ENCODE measurements around the gene OTUD7B. TPM values are rescaled to one million over a fixed set of nuclear protein-coding genes. Genes with fewer than 3 reads are reported as not detected.

OTUD7B gene
- total RNA-seq, 1 experiment from 2014 or later = 19.0 TPM

- POLR2A ChIA-PET (ENCODE audit: low non-redundant PET) = no interaction called here
- intact Hi-C loops (cut with micrococcal nuclease; ENCODE audit: unreplicated experiment) = no loop called here
- H3K27ac ChIP-seq (ENCODE audit: low read depth, low read length, poor library complexity, severe bottlenecking) = no peak overlapping the region
- no TSS peak for BruUV-seq (replicated peaks)
- H3K4me3 ChIP-seq (ENCODE audit: low read depth, low read length, poor library complexity, severe bottlenecking) = no peak overlapping the region
- no peak for DNase-seq (ENCODE audit: low spot score)
- CTCF ChIA-PET = no interaction called here
- no peak for TF ChIP-seq EZH2 (IDR thresholded peaks at IDR 0.05; ENCODE audit: borderline replicate concordance, low read depth, low read length, poor library complexity, severe bottlenecking)
- TF ChIP-seq, protein P1, sequence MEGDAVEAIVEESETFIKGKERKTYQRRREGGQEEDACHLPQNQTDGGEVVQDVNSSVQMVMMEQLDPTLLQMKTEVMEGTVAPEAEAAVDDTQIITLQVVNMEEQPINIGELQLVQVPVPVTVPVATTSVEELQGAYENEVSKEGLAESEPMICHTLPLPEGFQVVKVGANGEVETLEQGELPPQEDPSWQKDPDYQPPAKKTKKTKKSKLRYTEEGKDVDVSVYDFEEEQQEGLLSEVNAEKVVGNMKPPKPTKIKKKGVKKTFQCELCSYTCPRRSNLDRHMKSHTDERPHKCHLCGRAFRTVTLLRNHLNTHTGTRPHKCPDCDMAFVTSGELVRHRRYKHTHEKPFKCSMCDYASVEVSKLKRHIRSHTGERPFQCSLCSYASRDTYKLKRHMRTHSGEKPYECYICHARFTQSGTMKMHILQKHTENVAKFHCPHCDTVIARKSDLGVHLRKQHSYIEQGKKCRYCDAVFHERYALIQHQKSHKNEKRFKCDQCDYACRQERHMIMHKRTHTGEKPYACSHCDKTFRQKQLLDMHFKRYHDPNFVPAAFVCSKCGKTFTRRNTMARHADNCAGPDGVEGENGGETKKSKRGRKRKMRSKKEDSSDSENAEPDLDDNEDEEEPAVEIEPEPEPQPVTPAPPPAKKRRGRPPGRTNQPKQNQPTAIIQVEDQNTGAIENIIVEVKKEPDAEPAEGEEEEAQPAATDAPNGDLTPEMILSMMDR (conservative IDR thresholded peaks at IDR 0.05; ENCODE audit: low read depth, low read length) = no peak
- H3K27me3 ChIP-seq (replicated peaks; ENCODE audit: insufficient read depth, low read depth, low read length, poor library complexity) = no peaks in the 10 kb centered on the region
- peaks cover 6% of the 10 kb centered on the region for H3K36me3 ChIP-seq (ENCODE audit: insufficient read depth, low read length, poor library complexity, severe bottlenecking)
- H3K4me1 ChIP-seq (ENCODE audit: insufficient read depth, low read length, poor library complexity, severe bottlenecking) = no peaks in the 10 kb centered on the region
- H3K9me3 ChIP-seq (ENCODE audit: low read depth, low read length, poor library complexity, severe bottlenecking) = no peaks in the 10 kb centered on the region
Measured at GRCh38 chr1:149995927-149996326, 14.6 kb downstream of the OTUD7B start.

- TF ChIP-seq, protein P1 (conservative IDR thresholded peaks at IDR 0.05; ENCODE audit: low read depth, low read length) = no peak
- TF ChIP-seq EZH2 (IDR thresholded peaks at IDR 0.05; ENCODE audit: borderline replicate concordance, low read depth, low read length, poor library complexity, severe bottlenecking) = no peak
- Histone ChIP-seq H3K36me3 (ENCODE audit: insufficient read depth, low read length, poor library complexity, severe bottlenecking) (no peaks in the 10 kb centered on the region), H3K4me3 (ENCODE audit: low read depth, low read length, poor library complexity, severe bottlenecking) (no peak overlapping the region), H3K4me1 (ENCODE audit: insufficient read depth, low read length, poor library complexity, severe bottlenecking) (no peaks in the 10 kb centered on the region), H3K27ac (ENCODE audit: low read depth, low read length, poor library complexity, severe bottlenecking) (no peak overlapping the region), H3K27me3 (replicated peaks; ENCODE audit: insufficient read depth, low read depth, low read length, poor library complexity) (no peaks in the 10 kb centered on the region), H3K9me3 (ENCODE audit: low read depth, low read length, poor library complexity, severe bottlenecking) (no peaks in the 10 kb centered on the region)
- intact Hi-C loops (cut with micrococcal nuclease; ENCODE audit: unreplicated experiment) = no loop called here
- DNase-seq (ENCODE audit: low spot score) = no peak
- no TSS peak for BruUV-seq (replicated peaks)
- CTCF ChIA-PET = no interaction called here
- POLR2A ChIA-PET (ENCODE audit: low non-redundant PET) = no interaction called here
Measured at GRCh38 chr1:149993764-149994163, 16.8 kb downstream of the OTUD7B start.

DNA sequence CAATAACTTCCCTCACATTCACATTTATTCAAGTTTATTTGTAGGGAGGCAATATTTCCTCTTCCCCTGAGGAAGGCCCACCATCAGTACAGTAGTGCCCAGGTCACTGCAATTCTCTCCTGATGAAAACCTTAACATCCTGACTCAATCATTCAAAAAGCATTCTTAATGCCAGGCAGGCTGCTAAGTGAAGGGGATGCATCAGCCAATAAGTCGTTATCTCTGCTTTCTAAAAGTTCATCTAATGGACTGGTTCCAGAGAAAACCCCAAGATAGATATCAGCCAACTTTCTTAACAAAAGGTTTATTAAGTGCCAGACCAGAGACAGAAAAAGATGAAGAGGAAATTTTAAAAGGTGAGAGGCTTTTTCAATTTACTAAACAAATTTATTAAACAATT, 17.3 kb downstream of the OTUD7B start:
- Histone ChIP-seq H3K27ac (ENCODE audit: low read depth, low read length, poor library complexity, severe bottlenecking) (no peak overlapping the region), H3K4me3 (ENCODE audit: low read depth, low read length, poor library complexity, severe bottlenecking) (no peak overlapping the region), H3K9me3 (ENCODE audit: low read depth, low read length, poor library complexity, severe bottlenecking) (no peaks in the 10 kb centered on the region), H3K36me3 (ENCODE audit: insufficient read depth, low read length, poor library complexity, severe bottlenecking) (no peaks in the 10 kb centered on the region), H3K4me1 (ENCODE audit: insufficient read depth, low read length, poor library complexity, severe bottlenecking) (no peaks in the 10 kb centered on the region), H3K27me3 (replicated peaks; ENCODE audit: insufficient read depth, low read depth, low read length, poor library complexity) (no peaks in the 10 kb centered on the region)
- ChIA-PET CTCF (no interaction called here), POLR2A (ENCODE audit: low non-redundant PET) (no interaction called here)
- no TSS peak for BruUV-seq (replicated peaks)
- intact Hi-C loops (cut with micrococcal nuclease; ENCODE audit: unreplicated experiment) = no loop called here
- no peak for DNase-seq (ENCODE audit: low spot score)
- TF ChIP-seq, protein P1 (conservative IDR thresholded peaks at IDR 0.05; ENCODE audit: low read depth, low read length) = no peak
- no peak for TF ChIP-seq EZH2 (IDR thresholded peaks at IDR 0.05; ENCODE audit: borderline replicate concordance, low read depth, low read length, poor library complexity, severe bottlenecking)
